Measurements from ENCODE around the gene SPATS2L. TPM values are rescaled to one million over a fixed set of nuclear protein-coding genes. Genes with fewer than 3 reads are reported as not detected.

The SPATS2L gene
- polyA plus RNA-seq, 1 of the 3 experiments (the other 2 are of a cell fraction), result 86.8 TPM

- peak overlapping the region; percentile 38 for H3K4me2 ChIP-seq
- H3K27me3 ChIP-seq (ENCODE audit: insufficient read depth), result no peaks in the 10 kb centered on the region
- TF ChIP-seq FOSL2 (IDR thresholded peaks at IDR 0.05; ENCODE audit: borderline replicate concordance, low read depth), result no peak
- no peak for TF ChIP-seq USF2 (IDR thresholded peaks at IDR 0.05; ENCODE audit: borderline replicate concordance, low read depth, low read length)
- no peak for TF ChIP-seq EZH2phosphoT487 (IDR thresholded peaks at IDR 0.05; ENCODE audit: borderline replicate concordance, low read depth)
- no peak for TF ChIP-seq TEAD4 (IDR thresholded peaks at IDR 0.05; ENCODE audit: borderline replicate concordance, insufficient read depth)
- TF ChIP-seq SIN3A (IDR thresholded peaks at IDR 0.05; ENCODE audit: borderline replicate concordance, low read depth, low read length), result no peak
- 70% methylated on average over 3 of the region's 3 CpGs for WGBS (ENCODE audit: low lambda C conversion rate)
- peak overlapping the region in 1 of 2 experiments; percentile 36; a peak in 1 of 4 replicates for H3K27ac ChIP-seq (ENCODE audit: low read depth in 2 of 2, low read length in 1 of 2)
- no peaks in the 10 kb centered on the region for H3K9me3 ChIP-seq
- ChIA-PET CTCF (interaction anchor here (1.1 to 2.4 kb wide), 2 partner anchors 10 to 136 kb away, joined by 4 to 9 read pairs; partner anchors contain the start of gene KCTD18), POLR2A (no interaction called here)
- H3K4me3 ChIP-seq (ENCODE audit: low read depth in 2 of 2, low read length in 1 of 2), result no peak overlapping the region
- peaks cover 11 to 16% of the 10 kb centered on the region in 2 experiments; a peak in 3 of 4 replicates for H3K4me1 ChIP-seq (ENCODE audit: control insufficient read depth in 1 of 2, insufficient read depth in 2 of 2, low read depth in 1 of 2, low read length in 1 of 2)
- H3F3A ChIP-seq (replicated peaks; ENCODE audit: insufficient read depth), result peaks cover 7% of the 10 kb centered on the region
- no peak overlapping the region for H2AFZ ChIP-seq (ENCODE audit: low read depth)
- H3K79me2 ChIP-seq (ENCODE audit: insufficient read depth), result peaks cover 82% of the 10 kb centered on the region
- H3K9ac ChIP-seq, result no peak overlapping the region
- no peaks in the 10 kb centered on the region for H3K9me2 ChIP-seq
- H4K20me1 ChIP-seq (ENCODE audit: insufficient read depth), result no peaks in the 10 kb centered on the region
- DNase-seq, result no peak
- peaks cover 0 to 4% of the 10 kb centered on the region in 2 experiments for H3K36me3 ChIP-seq (replicated peaks in 1 of 2; ENCODE audit: control insufficient read depth in 1 of 2, insufficient read depth in 2 of 2, low read length in 1 of 2)
Measured at GRCh38 chr2:200373231-200373630, 66.7 kb downstream of the SPATS2L start.

- peaks cover 16 to 21% of the 10 kb centered on the region in 2 experiments; a peak in 3 of 4 replicates for H3K4me1 ChIP-seq (ENCODE audit: control insufficient read depth in 1 of 2, insufficient read depth in 2 of 2, low read depth in 1 of 2, low read length in 1 of 2)
- H3K27me3 ChIP-seq (ENCODE audit: insufficient read depth), result no peaks in the 10 kb centered on the region
- H3K9me3 ChIP-seq, result no peaks in the 10 kb centered on the region
- H2AFZ ChIP-seq (ENCODE audit: low read depth), result no peak overlapping the region
- peaks cover 85% of the 10 kb centered on the region for H3K79me2 ChIP-seq (ENCODE audit: insufficient read depth)
- 87% methylated on average over 5 of the region's 5 CpGs for WGBS (ENCODE audit: low lambda C conversion rate)
- no peak for DNase-seq
- CTCF ChIA-PET, result interaction anchor here (1.1 to 2.4 kb wide), 3 partner anchors 10 to 136 kb away, joined by 3 to 9 read pairs (median 4); partner anchors contain the start of gene KCTD18
- no peaks in the 10 kb centered on the region for H3K9me2 ChIP-seq
- H3F3A ChIP-seq (replicated peaks; ENCODE audit: insufficient read depth), result peaks cover 7% of the 10 kb centered on the region
- peaks cover 0 to 4% of the 10 kb centered on the region in 2 experiments for H3K36me3 ChIP-seq (replicated peaks in 1 of 2; ENCODE audit: control insufficient read depth in 1 of 2, insufficient read depth in 2 of 2, low read length in 1 of 2)
- POLR2A ChIA-PET, result no interaction called here
- H3K4me3 ChIP-seq (ENCODE audit: low read depth in 2 of 2, low read length in 1 of 2), result no peak overlapping the region
- H3K27ac ChIP-seq (ENCODE audit: low read depth in 2 of 2, low read length in 1 of 2), result peak overlapping the region in 1 of 2 experiments; percentile 36; a peak in 1 of 4 replicates
- H3K9ac ChIP-seq, result no peak overlapping the region
- H3K4me2 ChIP-seq, result 0 out of 2 replicates have a peak overlapping the region, but pooled peaks have one; percentile 38
- no peaks in the 10 kb centered on the region for H4K20me1 ChIP-seq (ENCODE audit: insufficient read depth)
- no peak for TF ChIP-seq YY1 (IDR thresholded peaks at IDR 0.05; ENCODE audit: low read depth)
- no peak for TF ChIP-seq USF1 (IDR thresholded peaks at IDR 0.05; ENCODE audit: borderline replicate concordance, low read depth)
- no peak for TF ChIP-seq GABPA (IDR thresholded peaks at IDR 0.05; ENCODE audit: low read depth)
- TF ChIP-seq EZH2phosphoT487 (IDR thresholded peaks at IDR 0.05; ENCODE audit: borderline replicate concordance, low read depth), result no peak
- TF ChIP-seq NFIC (IDR thresholded peaks at IDR 0.05; ENCODE audit: borderline replicate concordance), result no peak
- no peak for TF ChIP-seq USF2 (IDR thresholded peaks at IDR 0.05; ENCODE audit: borderline replicate concordance, low read depth, low read length)
- no peak for TF ChIP-seq RXRA (IDR thresholded peaks at IDR 0.05; ENCODE audit: borderline replicate concordance, low read depth)
- no peak for TF ChIP-seq GATA2 (CRISPR knock-in tag; IDR thresholded peaks at IDR 0.05)
- no peak for TF ChIP-seq TCF12 (IDR thresholded peaks at IDR 0.05)
- no peak for TF ChIP-seq ZBTB33 (IDR thresholded peaks at IDR 0.05; ENCODE audit: borderline replicate concordance, low read depth)
- no peak for TF ChIP-seq POLR2AphosphoS5 (IDR thresholded peaks at IDR 0.05; ENCODE audit: low read depth, low read length)
- no peak for TF ChIP-seq NRF1 (IDR thresholded peaks at IDR 0.05; ENCODE audit: low read depth, low read length)
- TF ChIP-seq CHD2 (IDR thresholded peaks at IDR 0.05; ENCODE audit: low read length, partially characterized antibody), result no peak
- no peak for TF ChIP-seq IRF3 (IDR thresholded peaks at IDR 0.05; ENCODE audit: low read depth, low read length)
- TF ChIP-seq TAF1 (IDR thresholded peaks at IDR 0.05; ENCODE audit: borderline replicate concordance, low read depth, low read length), result no peak
- TF ChIP-seq SIN3A (IDR thresholded peaks at IDR 0.05; ENCODE audit: borderline replicate concordance, low read depth, low read length), result no peak
- no peak for TF ChIP-seq FOXJ3 (CRISPR knock-in tag; IDR thresholded peaks at IDR 0.05)
- no peak for TF ChIP-seq SMC3 (IDR thresholded peaks at IDR 0.05; ENCODE audit: low read depth, low read length)
Measured at GRCh38 chr2:200373973-200374416, 67.5 kb downstream of the SPATS2L start.
